ENCODE results near the gene USP36. TPM values are rescaled to one million over a fixed set of nuclear protein-coding genes. Genes with fewer than 3 reads are reported as not detected.

Gene USP36
- total and polyA plus RNA-seq, 4 donors: 22.2 to 61.5 (median 44.9) TPM

DNA sequence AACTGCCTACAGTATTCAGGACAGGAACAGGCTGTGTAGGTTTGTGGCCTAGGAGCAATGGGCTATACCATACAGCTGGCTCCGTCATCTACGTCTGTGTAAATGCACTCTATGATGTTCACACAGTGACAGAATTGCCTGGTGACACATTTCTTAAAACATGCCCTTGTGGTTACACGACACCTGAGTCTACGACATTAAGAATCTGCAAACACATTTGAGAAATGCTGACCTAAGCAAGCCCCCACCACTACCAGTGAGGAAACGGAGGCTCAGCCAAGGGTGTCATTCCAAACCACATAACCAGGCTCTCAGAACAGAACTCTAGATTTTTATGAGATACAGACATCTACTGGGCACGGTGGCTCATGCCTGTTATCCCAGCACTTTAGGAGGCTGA lies 23.5 kb downstream of the USP36 start:
- ATAC-seq (ENCODE audit: insufficient read depth, low FRiP score): no peak
- 69 to 73% methylated on average over 6 of the region's 6 CpGs for WGBS, 2 donors

DNA sequence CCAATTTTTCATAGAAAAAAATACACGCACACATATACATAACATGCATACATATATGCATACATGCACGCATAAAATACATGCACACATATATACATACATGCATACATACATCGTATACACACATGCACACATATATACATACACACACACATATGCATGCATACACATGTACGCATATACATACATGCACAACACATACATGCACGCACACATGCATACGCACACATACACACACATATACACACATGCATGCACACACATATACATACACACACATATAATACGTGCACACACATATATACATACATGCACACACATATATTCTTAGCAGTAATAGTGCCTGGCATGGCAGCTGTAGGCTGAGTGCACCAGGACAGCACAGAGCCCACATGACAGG lies 24.9 kb downstream of the USP36 start:
- TF ChIP-seq, protein P1, sequence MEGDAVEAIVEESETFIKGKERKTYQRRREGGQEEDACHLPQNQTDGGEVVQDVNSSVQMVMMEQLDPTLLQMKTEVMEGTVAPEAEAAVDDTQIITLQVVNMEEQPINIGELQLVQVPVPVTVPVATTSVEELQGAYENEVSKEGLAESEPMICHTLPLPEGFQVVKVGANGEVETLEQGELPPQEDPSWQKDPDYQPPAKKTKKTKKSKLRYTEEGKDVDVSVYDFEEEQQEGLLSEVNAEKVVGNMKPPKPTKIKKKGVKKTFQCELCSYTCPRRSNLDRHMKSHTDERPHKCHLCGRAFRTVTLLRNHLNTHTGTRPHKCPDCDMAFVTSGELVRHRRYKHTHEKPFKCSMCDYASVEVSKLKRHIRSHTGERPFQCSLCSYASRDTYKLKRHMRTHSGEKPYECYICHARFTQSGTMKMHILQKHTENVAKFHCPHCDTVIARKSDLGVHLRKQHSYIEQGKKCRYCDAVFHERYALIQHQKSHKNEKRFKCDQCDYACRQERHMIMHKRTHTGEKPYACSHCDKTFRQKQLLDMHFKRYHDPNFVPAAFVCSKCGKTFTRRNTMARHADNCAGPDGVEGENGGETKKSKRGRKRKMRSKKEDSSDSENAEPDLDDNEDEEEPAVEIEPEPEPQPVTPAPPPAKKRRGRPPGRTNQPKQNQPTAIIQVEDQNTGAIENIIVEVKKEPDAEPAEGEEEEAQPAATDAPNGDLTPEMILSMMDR (IDR thresholded peaks at IDR 0.05; ENCODE audit: control extremely low read depth, extremely low read depth): no peak
- 83 to 99% methylated on average over 7 of the region's 7 CpGs for WGBS, 2 donors
- no peak overlapping the region for H3K27ac ChIP-seq (ENCODE audit: low read depth in 1 of 2, low read length in 1 of 2)
- no peaks in the 10 kb centered on the region for H3K27me3 ChIP-seq (ENCODE audit: control insufficient read depth in 3 of 3, insufficient read depth in 3 of 3, low read length in 2 of 3)
- no peak overlapping the region for H3K9ac ChIP-seq (ENCODE audit: insufficient read depth in 1 of 2, low read length in 2 of 2)
- no peak overlapping the region for H3K4me3 ChIP-seq
- no peak for ATAC-seq (ENCODE audit: insufficient read depth, low FRiP score)
- no peak for DNase-seq
- peaks cover 33 to 64% (median 42%) of the 10 kb centered on the region in 4 donors for H3K36me3 ChIP-seq (ENCODE audit: control insufficient read depth in 4 of 4, insufficient read depth in 4 of 4, low read length in 4 of 4)
- peaks cover 0 to 3% (median 0%) of the 10 kb centered on the region in 5 donors for H3K4me1 ChIP-seq (ENCODE audit: control insufficient read depth in 5 of 5, insufficient read depth in 5 of 5, low read length in 5 of 5)
- no peaks in the 10 kb centered on the region for H3K9me3 ChIP-seq (ENCODE audit: control insufficient read depth in 4 of 4, insufficient read depth in 3 of 4, low read length in 3 of 4)

More for the DNA sequence above, 23.5 kb downstream of the USP36 start:
- Histone ChIP-seq H3K4me3 (no peak overlapping the region), H3K9me3 (ENCODE audit: control insufficient read depth in 4 of 4, insufficient read depth in 3 of 4, low read length in 3 of 4) (no peaks in the 10 kb centered on the region), H3K36me3 (ENCODE audit: control insufficient read depth in 4 of 4, insufficient read depth in 4 of 4, low read length in 4 of 4) (peaks cover 36 to 65% (median 43%) of the 10 kb centered on the region in 4 donors), H3K27me3 (ENCODE audit: control insufficient read depth in 3 of 3, insufficient read depth in 3 of 3, low read length in 2 of 3) (no peaks in the 10 kb centered on the region), H3K27ac (ENCODE audit: low read depth in 1 of 2, low read length in 1 of 2) (no peak overlapping the region), H3K4me1 (ENCODE audit: control insufficient read depth in 5 of 5, insufficient read depth in 5 of 5, low read length in 5 of 5) (peaks cover 0 to 3% (median 0%) of the 10 kb centered on the region in 5 donors), H3K9ac (ENCODE audit: insufficient read depth in 1 of 2, low read length in 2 of 2) (no peak overlapping the region)
- TF ChIP-seq, protein P1 (IDR thresholded peaks at IDR 0.05; ENCODE audit: control extremely low read depth, extremely low read depth): no peak
- no peak for DNase-seq

DNA sequence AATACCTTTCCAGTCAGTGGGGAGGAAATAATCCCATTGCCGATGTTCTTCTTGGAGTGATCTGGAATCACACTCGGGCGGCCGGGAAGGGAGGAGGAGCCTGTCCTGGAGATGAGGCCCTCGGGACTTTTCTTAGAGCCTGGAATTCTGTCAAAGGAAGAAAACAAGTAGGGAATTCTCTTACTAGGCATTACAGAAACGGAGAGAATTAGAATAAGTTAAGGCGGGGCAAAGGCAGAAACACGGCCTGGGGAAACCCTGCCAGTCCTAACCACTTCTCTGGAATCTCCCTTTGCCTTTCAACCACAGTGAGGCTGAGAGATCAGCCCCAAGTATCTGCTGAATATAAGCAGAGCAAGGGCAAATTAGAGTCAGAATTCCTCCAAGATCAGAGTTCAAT lies 27.8 kb downstream of the USP36 start:
- no peaks in the 10 kb centered on the region for H3K27me3 ChIP-seq (ENCODE audit: control insufficient read depth in 3 of 3, insufficient read depth in 3 of 3, low read length in 2 of 3)
- H3K4me1 ChIP-seq (ENCODE audit: control insufficient read depth in 5 of 5, insufficient read depth in 5 of 5, low read length in 5 of 5): peaks cover 0 to 1% (median 0%) of the 10 kb centered on the region in 5 donors
- 74 to 92% methylated on average over 8 of the region's 8 CpGs for WGBS, 2 donors
- H3K9me3 ChIP-seq (ENCODE audit: control insufficient read depth in 4 of 4, insufficient read depth in 3 of 4, low read length in 3 of 4): no peaks in the 10 kb centered on the region
- no peak overlapping the region for H3K4me3 ChIP-seq
- H3K9ac ChIP-seq (ENCODE audit: insufficient read depth in 1 of 2, low read length in 2 of 2): no peak overlapping the region
- DNase-seq (no peak), ATAC-seq (ENCODE audit: insufficient read depth, low FRiP score) (no peak)
- TF ChIP-seq, protein P1 (IDR thresholded peaks at IDR 0.05; ENCODE audit: control extremely low read depth, extremely low read depth): no peak
- H3K27ac ChIP-seq (ENCODE audit: low read depth in 1 of 2, low read length in 1 of 2): no peak overlapping the region
- peaks cover 18 to 58% (median 32%) of the 10 kb centered on the region in 4 donors for H3K36me3 ChIP-seq (ENCODE audit: control insufficient read depth in 4 of 4, insufficient read depth in 4 of 4, low read length in 4 of 4)

DNA sequence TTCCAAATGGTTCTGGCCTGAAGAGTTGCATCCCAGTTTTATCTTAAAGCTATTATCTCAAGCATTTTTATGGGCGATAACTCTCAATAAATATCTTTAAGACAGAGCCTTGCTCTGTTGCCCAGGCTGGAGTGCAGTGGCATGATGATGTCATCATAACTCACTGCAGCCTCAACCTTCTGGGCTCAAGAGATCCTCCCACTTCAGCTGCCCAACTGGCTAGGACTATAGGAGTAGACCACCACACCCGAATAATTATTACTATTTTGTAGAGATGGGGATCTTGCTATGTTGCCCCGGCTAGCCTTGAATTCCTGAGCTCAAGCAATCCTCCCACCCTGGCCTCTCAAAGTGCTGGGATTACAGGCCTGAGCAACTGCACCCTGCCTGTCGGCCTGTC lies 32.5 kb downstream of the USP36 start:
- no peak for DNase-seq
- Histone ChIP-seq H3K9me3 (ENCODE audit: control insufficient read depth in 4 of 4, insufficient read depth in 3 of 4, low read length in 3 of 4) (no peaks in the 10 kb centered on the region), H3K4me3 (no peak overlapping the region), H3K4me1 (ENCODE audit: control insufficient read depth in 5 of 5, insufficient read depth in 5 of 5, low read length in 5 of 5) (peaks cover 0 to 2% (median 0%) of the 10 kb centered on the region in 5 donors), H3K27me3 (ENCODE audit: control insufficient read depth in 3 of 3, insufficient read depth in 3 of 3, low read length in 2 of 3) (no peaks in the 10 kb centered on the region), H3K27ac (ENCODE audit: low read depth in 1 of 2, low read length in 1 of 2) (no peak overlapping the region), H3K9ac (ENCODE audit: insufficient read depth in 1 of 2, low read length in 2 of 2) (no peak overlapping the region), H3K36me3 (ENCODE audit: control insufficient read depth in 4 of 4, insufficient read depth in 4 of 4, low read length in 4 of 4) (peaks cover 12 to 59% (median 26%) of the 10 kb centered on the region in 4 donors)
- ATAC-seq (ENCODE audit: insufficient read depth, low FRiP score): no peak
- TF ChIP-seq, protein P1 (IDR thresholded peaks at IDR 0.05; ENCODE audit: control extremely low read depth, extremely low read depth): no peak
- 89 to 93% methylated on average over 4 of the region's 4 CpGs for WGBS, 2 donors
